HepG2 (cell line): ENCODE results near the gene PMVK. TPM values are rescaled to one million over a fixed set of nuclear protein-coding genes. Genes with fewer than 3 reads are reported as not detected.

Experiments used
- AGO2 ChIP-seq: fragments of 200-400 bp; formaldehyde crosslinking; optimal IDR thresholded peaks from 2 replicates; pipeline ENCODE3; 2017; ENCODE audit warnings: mild to moderate bottlenecking, low read depth, low read length, moderate library complexity
- BRF2 ChIP-seq: sonication (generic); formaldehyde crosslinking; IDR thresholded peaks from 2 replicates; pipeline ENCODE4 v1.8.1; 2022; ENCODE audit warnings: mild to moderate bottlenecking, missing genetic modification reagents
- DRAP1 ChIP-seq: IDR thresholded peaks from 2 replicates; pipeline ENCODE4 v1.6.1; 2016; ENCODE audit warnings: missing genetic modification reagents, missing compliant biosample characterization
- FIP1L1 ChIP-seq: fragments of 200-400 bp; formaldehyde crosslinking; IDR thresholded peaks from 2 replicates; pipeline ENCODE4 v1.6.1; 2018; ENCODE audit warnings: low read depth, mild to moderate bottlenecking, low read length, moderate library complexity, borderline replicate concordance; ENCODE audit not compliant: insufficient read depth
- GMEB1 ChIP-seq: sonication (generic); formaldehyde crosslinking; IDR thresholded peaks from 2 replicates; pipeline ENCODE4 v1.5.1; 2020; ENCODE audit warnings: missing genetic modification reagents, mild to moderate bottlenecking, borderline replicate concordance
- HCFC1 ChIP-seq: fragments of 150-350 bp; IDR thresholded peaks from 2 replicates; pipeline ENCODE4 v1.6.1; 2014; ENCODE audit warnings: low read depth, low read length
- KAT2B ChIP-seq: fragments of 150-350 bp; IDR thresholded peaks from 2 replicates; pipeline ENCODE4 v1.6.1; 2014; ENCODE audit warnings: low read depth, low read length, borderline replicate concordance
- MXI1 ChIP-seq: IDR thresholded peaks from 3 replicates; pipeline ENCODE4 v1.6.1; 2012; ENCODE audit warnings: low read depth, low read length, inconsistent platforms, borderline replicate concordance
- NFE2L2 ChIP-seq: fragments of 150-350 bp; IDR thresholded peaks from 2 replicates; pipeline ENCODE4 v1.6.1; 2014; ENCODE audit warnings: low read length
- REPIN1 ChIP-seq: sonication (generic); formaldehyde crosslinking; IDR thresholded peaks from 2 replicates; pipeline ENCODE4 v1.8.0; 2022; ENCODE audit warnings: missing genetic modification reagents, low read depth, mild to moderate bottlenecking, borderline replicate concordance
- SNAPC2 ChIP-seq: sonication (generic); formaldehyde crosslinking; IDR thresholded peaks from 2 replicates; pipeline ENCODE4 v1.8.1; 2022; ENCODE audit warnings: mild to moderate bottlenecking, missing genetic modification reagents
- ZFP36L1 ChIP-seq: sonication (generic); formaldehyde crosslinking; IDR thresholded peaks from 2 replicates; pipeline ENCODE4 v1.8.0; 2022; ENCODE audit warnings: mild to moderate bottlenecking, missing genetic modification reagents, moderate library complexity
- ZNF331 ChIP-seq: sonication (generic); formaldehyde crosslinking; IDR thresholded peaks from 2 replicates; pipeline ENCODE4 v1.4.0; 2020; ENCODE audit warnings: missing genetic modification reagents
- ZNF33A ChIP-seq: sonication (generic); formaldehyde crosslinking; IDR thresholded peaks from 2 replicates; pipeline ENCODE4 v1.5.1; 2020; ENCODE audit warnings: missing genetic modification reagents, mild to moderate bottlenecking, moderate library complexity, borderline replicate concordance
- ZNF615 ChIP-seq: sonication (generic); formaldehyde crosslinking; IDR thresholded peaks from 2 replicates; pipeline ENCODE4 v1.5.0; 2020; ENCODE audit warnings: mild to moderate bottlenecking, missing genetic modification reagents, borderline replicate concordance
- polyA plus RNA-seq, 8 experiments: library from polyadenylated mRNA; depleted of rRNA in 3 of 8; stranded (reverse) in 7 of 8; unstranded in 1 of 8; fragments of >200 nt; fragmentation: Illumina TruSeq in 4 of 8; extraction: Trizol in 4 of 8; gene quantifications; 2 replicates each; pipeline versions ENCODE4 v1.2.1 to v1.2.3, GENCODE V29; 2011 to 2016; ENCODE audit warnings: low read depth in 4 of 8, missing spikeins in 1 of 8, mixed read lengths in 1 of 8; ENCODE audit not compliant: insufficient read depth in 1 of 8
- total RNA-seq, 5 experiments: library from RNA; depleted of rRNA; stranded (reverse); fragments of >200 nt; fragmentation: Illumina TruSeq; extraction: Trizol; gene quantifications; 2 replicates each; pipeline ENCODE4 v1.2.3, GENCODE V29; 2016; ENCODE audit warnings: low read depth in 1 of 5
- TF ChIP-seq, protein P1 (sequence below): sonication (generic); formaldehyde crosslinking; IDR thresholded peaks from 2 replicates; pipeline ENCODE4 v1.4.0; 2020; ENCODE audit warnings: missing genetic modification reagents, borderline replicate concordance
- TF ChIP-seq, protein P2 (sequence below): sonication (generic); formaldehyde crosslinking; IDR thresholded peaks from 2 replicates; pipeline ENCODE4 v1.4.0; 2020; ENCODE audit warnings: mild to moderate bottlenecking, low read depth, missing genetic modification reagents
- TF ChIP-seq, protein P3 (sequence below): sonication (generic); formaldehyde crosslinking; IDR thresholded peaks from 2 replicates; pipeline ENCODE4 v1.5.1; 2020; ENCODE audit warnings: missing genetic modification reagents, mild to moderate bottlenecking, borderline replicate concordance
- TF ChIP-seq, protein P4 (sequence below): sonication (generic); formaldehyde crosslinking; IDR thresholded peaks from 2 replicates; pipeline ENCODE4 v1.5.0; 2020; ENCODE audit warnings: missing genetic modification reagents, mild to moderate bottlenecking, borderline replicate concordance

The PMVK gene
- total and polyA plus RNA-seq, 2 of the 13 experiments (the other 11 are each of a cell fraction or from before 2014, with no cell fraction given) = 3.9 to 12.6 TPM

DNA sequence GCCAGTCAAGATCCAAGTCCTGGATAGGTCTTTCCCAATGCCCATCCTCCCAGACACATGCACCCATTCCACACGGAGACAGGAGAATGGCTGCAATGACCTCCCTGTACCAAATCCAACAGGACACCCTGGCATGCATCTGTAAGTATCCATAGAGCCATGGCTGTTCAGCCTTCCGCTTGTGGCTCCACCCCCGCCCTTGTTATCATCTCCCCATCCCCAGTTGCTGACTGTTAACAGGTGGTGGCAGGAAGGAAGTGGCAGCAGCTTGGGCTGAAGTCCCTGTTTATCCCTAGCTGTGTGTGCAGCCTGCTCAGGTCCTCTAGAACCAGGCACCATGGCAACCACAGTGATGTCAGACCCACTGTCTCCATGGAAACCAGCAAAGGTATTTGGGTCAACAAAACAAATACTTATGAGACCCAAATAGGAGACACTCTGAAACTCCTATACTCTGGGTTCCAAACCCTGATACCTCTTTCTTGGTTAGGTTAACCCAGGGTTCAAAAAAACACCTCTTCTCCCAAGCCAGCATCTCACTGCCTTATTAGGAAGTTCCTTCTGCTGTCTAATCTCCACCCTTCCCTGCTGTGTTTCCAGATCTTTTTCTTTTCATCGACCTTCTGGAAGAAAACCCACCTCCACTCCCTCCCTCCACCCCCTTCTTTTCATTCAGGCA lies 18.7 kb upstream of the PMVK start (continued):
- TF ChIP-seq REPIN1 (CRISPR knock-in tag) = no peak
- TF ChIP-seq HCFC1 = no peak
- no peak for TF ChIP-seq GMEB1 (CRISPR knock-in tag)
- TF ChIP-seq, protein P1, sequence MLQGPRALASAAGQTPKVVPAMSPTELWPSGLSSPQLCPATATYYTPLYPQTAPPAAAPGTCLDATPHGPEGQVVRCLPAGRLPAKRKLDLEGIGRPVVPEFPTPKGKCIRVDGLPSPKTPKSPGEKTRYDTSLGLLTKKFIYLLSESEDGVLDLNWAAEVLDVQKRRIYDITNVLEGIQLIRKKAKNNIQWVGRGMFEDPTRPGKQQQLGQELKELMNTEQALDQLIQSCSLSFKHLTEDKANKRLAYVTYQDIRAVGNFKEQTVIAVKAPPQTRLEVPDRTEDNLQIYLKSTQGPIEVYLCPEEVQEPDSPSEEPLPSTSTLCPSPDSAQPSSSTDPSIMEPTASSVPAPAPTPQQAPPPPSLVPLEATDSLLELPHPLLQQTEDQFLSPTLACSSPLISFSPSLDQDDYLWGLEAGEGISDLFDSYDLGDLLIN (CRISPR knock-in tag) = no peak
- TF ChIP-seq ZNF615 (CRISPR knock-in tag) = no peak
- peak; percentile 76; the same call in 2 of the 3 replicates for TF ChIP-seq MXI1
- no peak for TF ChIP-seq BRF2 (CRISPR knock-in tag)
- TF ChIP-seq, protein P2, sequence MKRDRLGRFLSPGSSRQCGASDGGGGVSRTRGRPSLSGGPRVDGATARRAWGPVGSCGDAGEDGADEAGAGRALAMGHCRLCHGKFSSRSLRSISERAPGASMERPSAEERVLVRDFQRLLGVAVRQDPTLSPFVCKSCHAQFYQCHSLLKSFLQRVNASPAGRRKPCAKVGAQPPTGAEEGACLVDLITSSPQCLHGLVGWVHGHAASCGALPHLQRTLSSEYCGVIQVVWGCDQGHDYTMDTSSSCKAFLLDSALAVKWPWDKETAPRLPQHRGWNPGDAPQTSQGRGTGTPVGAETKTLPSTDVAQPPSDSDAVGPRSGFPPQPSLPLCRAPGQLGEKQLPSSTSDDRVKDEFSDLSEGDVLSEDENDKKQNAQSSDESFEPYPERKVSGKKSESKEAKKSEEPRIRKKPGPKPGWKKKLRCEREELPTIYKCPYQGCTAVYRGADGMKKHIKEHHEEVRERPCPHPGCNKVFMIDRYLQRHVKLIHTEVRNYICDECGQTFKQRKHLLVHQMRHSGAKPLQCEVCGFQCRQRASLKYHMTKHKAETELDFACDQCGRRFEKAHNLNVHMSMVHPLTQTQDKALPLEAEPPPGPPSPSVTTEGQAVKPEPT = no peak
- no peak for TF ChIP-seq ZNF33A
- TF ChIP-seq SNAPC2 = no peak
- no peak for TF ChIP-seq AGO2
- TF ChIP-seq ZNF331 (CRISPR knock-in tag) = no peak
- no peak for TF ChIP-seq KAT2B
- TF ChIP-seq, protein P3, sequence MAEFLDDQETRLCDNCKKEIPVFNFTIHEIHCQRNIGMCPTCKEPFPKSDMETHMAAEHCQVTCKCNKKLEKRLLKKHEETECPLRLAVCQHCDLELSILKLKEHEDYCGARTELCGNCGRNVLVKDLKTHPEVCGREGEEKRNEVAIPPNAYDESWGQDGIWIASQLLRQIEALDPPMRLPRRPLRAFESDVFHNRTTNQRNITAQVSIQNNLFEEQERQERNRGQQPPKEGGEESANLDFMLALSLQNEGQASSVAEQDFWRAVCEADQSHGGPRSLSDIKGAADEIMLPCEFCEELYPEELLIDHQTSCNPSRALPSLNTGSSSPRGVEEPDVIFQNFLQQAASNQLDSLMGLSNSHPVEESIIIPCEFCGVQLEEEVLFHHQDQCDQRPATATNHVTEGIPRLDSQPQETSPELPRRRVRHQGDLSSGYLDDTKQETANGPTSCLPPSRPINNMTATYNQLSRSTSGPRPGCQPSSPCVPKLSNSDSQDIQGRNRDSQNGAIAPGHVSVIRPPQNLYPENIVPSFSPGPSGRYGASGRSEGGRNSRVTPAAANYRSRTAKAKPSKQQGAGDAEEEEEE (CRISPR knock-in tag) = no peak
- TF ChIP-seq, protein P4, sequence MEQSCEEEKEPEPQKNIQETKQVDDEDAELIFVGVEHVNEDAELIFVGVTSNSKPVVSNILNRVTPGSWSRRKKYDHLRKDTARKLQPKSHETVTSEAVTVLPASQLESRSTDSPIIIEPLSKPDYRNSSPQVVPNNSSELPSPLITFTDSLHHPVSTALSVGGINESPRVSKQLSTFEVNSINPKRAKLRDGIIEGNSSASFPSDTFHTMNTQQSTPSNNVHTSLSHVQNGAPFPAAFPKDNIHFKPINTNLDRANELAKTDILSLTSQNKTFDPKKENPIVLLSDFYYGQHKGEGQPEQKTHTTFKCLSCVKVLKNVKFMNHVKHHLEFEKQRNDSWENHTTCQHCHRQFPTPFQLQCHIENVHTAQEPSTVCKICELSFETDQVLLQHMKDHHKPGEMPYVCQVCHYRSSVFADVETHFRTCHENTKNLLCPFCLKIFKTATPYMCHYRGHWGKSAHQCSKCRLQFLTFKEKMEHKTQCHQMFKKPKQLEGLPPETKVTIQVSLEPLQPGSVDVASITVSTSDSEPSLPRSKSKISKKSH = no peak
- TF ChIP-seq DRAP1 (CRISPR knock-in tag) = peak; percentile 55; the same call in 1 of the 2 replicates
- TF ChIP-seq ZFP36L1 = no peak
- no peak for TF ChIP-seq NFE2L2
- TF ChIP-seq FIP1L1 = no peak
